ENCODE results near the gene F13B.
A peak's percentile ranks its signal among the peaks of the same experiment; 100 is the strongest.
"Not testable (repeated sequence)": the region's sequence is repeated elsewhere in the genome, so short reads cannot be mapped to it uniquely, and the experiment has no call there.

The F13B gene

GRCh38 chr1:197042676-197043341 is 24.3 kb downstream of the F13B start:
- DNase-seq: peak; percentile 60

- DNase-seq: no peak
Measured at GRCh38 chr1:197041486-197042353, 25.3 kb downstream of the F13B start.

GRCh38 chr1:197036861-197037260 is 30.2 kb downstream of the F13B start:
- no peak for DNase-seq

- DNase-seq: not testable (repeated sequence)
Measured at GRCh38 chr1:197034631-197035339, 32.3 kb downstream of the F13B start.

GRCh38 chr1:197029749-197030148 is 37.3 kb downstream of the F13B start:
- no peak for DNase-seq

- no peak for DNase-seq
Measured at GRCh38 chr1:197027359-197027758, 39.7 kb downstream of the F13B start.

GRCh38 chr1:197024460-197024859 is 42.6 kb downstream of the F13B start:
- no peak for DNase-seq

- DNase-seq: no peak
Measured at GRCh38 chr1:197021716-197022115, 45.3 kb downstream of the F13B start.

- DNase-seq: no peak
Measured at GRCh38 chr1:197017558-197018146, 49.4 kb downstream of the F13B start.

GRCh38 chr1:197016751-197017150 is 50.3 kb downstream of the F13B start:
- DNase-seq: no peak

- DNase-seq: no peak
Measured at GRCh38 chr1:197013234-197013633, 53.8 kb downstream of the F13B start.

- DNase-seq: no peak
Measured at GRCh38 chr1:197011614-197012013, 55.4 kb downstream of the F13B start.

GRCh38 chr1:197008861-197009260 is 58.2 kb downstream of the F13B start:
- DNase-seq: no peak

- DNase-seq: no peak
Measured at GRCh38 chr1:197003132-197003531, 63.9 kb downstream of the F13B start.

- no peak for DNase-seq
Measured at GRCh38 chr1:197001828-197002227, 65.2 kb downstream of the F13B start.

GRCh38 chr1:196997423-196997822 is 69.6 kb downstream of the F13B start:
- no peak for DNase-seq

- no peak for DNase-seq
Measured at GRCh38 chr1:196993916-196994315, 73.1 kb downstream of the F13B start.

GRCh38 chr1:196991919-196992651 is 75.0 kb downstream of the F13B start:
- DNase-seq: peak; percentile 93
